OCI-M2 (cell line): ENCODE measurements around the gene KRTAP20-3.

ENCODE experiments used
- DNase-seq: peaks from one replicate; lab custom pipeline; 2025; ENCODE audit not compliant: unreplicated experiment; lab: John Stamatoyannopoulos, UW

The KRTAP20-3 gene

DNA sequence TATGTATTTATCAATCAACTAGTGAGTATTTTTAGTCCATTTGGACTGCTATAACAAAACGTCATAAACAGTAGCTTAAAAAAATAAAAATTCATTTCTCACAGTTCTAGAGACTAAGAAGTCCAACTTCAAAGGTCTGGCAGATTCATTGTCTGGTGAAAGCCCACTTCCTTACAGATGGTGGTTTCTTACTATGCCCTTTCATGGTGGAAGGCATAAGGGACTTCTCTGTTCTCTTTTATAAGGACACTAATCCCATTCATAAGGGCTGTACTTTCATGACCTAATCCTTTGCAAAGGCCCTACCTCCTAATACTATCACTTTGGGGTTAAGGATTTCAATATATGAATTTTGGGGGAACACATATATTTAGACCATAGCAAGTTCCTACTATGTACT is 37.9 kb downstream of the KRTAP20-3 start:
- DNase-seq: no peak

GRCh38 chr21:30684506-30684905 is 41.8 kb downstream of the KRTAP20-3 start:
- DNase-seq: no peak

GRCh38 chr21:30689822-30690221 is 47.2 kb downstream of the KRTAP20-3 start:
- DNase-seq: no peak
